Activated T-cell treated with anti-CD3 and anti-CD28 coated beads for 4 hours (primary cell): ENCODE results near the gene FGD6.
"Not testable (repeated sequence)": the region's sequence is repeated elsewhere in the genome, so short reads cannot be mapped to it uniquely, and the experiment has no call there.

Experiments
- DNase-seq: peaks from one replicate; pipeline ENCODE4 v3.0.0-alpha.2; 2020

The FGD6 gene

GRCh38 chr12:95173392-95174251 is 43.6 kb downstream of the FGD6 start:
- no peak for DNase-seq

GRCh38 chr12:95169368-95169767 is 47.9 kb downstream of the FGD6 start:
- no peak for DNase-seq

DNA sequence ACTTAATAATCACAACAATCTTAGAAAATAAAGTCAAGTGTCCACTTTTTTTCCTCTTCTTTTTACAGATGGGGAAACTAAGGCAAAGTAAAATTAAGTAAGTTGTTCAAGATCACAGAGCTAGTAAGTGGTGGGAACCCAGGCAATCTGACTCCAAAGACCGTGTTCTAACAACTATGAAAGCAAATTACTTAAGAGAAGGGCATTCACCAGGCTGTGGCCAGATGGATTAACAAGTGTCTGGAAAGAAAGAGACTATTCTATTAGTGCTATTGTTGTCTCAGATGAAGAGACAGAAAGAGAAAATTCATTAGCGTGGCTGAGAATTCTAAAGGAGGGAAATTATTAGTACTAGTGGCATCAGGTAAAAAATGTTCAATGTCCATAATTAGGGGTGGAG is 48.5 kb downstream of the FGD6 start:
- no peak for DNase-seq

DNA sequence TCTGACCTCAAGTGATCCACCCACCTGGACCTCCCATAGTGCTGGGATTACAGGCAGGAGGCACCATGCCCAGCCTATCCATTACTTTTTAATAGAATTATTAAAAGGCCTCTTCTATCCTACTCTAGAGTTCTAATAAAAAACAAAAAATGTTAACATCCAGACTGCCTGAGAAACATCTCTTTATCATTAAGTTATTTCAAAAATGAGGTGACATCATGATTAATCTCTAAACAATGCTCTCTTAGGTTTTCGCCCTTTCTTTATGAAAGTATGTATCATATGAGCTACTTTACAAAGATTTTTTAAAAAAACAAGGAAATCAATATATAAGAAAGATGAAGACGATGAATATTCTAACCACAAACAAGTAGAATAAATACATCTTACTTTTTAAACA is 52.6 kb downstream of the FGD6 start:
- DNase-seq = no peak

DNA sequence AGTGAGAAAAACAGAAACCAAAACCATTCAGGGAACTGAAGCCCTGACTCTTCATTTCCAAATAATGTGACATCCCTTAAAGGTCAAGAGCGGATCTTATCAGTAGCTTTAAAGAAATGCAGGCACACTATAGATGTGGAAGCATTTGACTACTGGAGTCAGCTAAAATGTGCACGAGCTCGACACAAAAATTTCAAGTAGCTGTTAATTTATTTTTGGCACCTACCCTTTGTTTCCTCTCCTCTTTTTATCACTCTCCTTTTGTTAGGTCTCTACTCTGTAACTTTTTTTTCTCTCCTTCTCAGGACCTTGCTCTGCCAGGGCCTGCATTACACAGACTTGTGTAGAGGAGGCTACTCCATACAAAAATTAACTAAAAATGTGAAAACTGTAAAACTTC is 58.3 kb downstream of the FGD6 start:
- no peak for DNase-seq

- no peak for DNase-seq
Observed at GRCh38 chr12:95151821-95152220, 65.4 kb downstream of the FGD6 start.

DNA sequence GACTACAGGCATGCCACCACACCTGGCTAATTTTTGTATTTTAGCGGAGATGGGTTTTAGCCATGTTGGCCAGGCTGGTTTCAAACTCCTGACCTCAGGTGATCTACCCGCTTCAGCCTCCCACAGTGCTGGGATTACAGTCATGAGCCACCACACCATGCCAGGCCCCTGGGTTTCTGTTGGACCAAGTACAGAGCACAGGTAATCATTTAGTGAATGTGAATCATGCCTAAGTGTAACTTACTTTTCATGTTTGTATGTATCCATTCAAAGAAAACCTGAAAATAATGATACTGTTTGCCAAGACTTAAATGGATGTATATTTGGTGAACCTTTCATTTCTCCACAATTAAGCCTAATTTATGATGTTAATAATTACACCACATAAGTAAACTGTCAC is 65.9 kb downstream of the FGD6 start:
- no peak for DNase-seq

- DNase-seq = no peak
Observed at GRCh38 chr12:95150501-95150900, 66.8 kb downstream of the FGD6 start.

GRCh38 chr12:95147866-95148265 is 69.4 kb downstream of the FGD6 start:
- no peak for DNase-seq

GRCh38 chr12:95146769-95147168 is 70.5 kb downstream of the FGD6 start:
- DNase-seq = no peak

GRCh38 chr12:95143621-95144205 is 73.6 kb downstream of the FGD6 start:
- no peak for DNase-seq

DNA sequence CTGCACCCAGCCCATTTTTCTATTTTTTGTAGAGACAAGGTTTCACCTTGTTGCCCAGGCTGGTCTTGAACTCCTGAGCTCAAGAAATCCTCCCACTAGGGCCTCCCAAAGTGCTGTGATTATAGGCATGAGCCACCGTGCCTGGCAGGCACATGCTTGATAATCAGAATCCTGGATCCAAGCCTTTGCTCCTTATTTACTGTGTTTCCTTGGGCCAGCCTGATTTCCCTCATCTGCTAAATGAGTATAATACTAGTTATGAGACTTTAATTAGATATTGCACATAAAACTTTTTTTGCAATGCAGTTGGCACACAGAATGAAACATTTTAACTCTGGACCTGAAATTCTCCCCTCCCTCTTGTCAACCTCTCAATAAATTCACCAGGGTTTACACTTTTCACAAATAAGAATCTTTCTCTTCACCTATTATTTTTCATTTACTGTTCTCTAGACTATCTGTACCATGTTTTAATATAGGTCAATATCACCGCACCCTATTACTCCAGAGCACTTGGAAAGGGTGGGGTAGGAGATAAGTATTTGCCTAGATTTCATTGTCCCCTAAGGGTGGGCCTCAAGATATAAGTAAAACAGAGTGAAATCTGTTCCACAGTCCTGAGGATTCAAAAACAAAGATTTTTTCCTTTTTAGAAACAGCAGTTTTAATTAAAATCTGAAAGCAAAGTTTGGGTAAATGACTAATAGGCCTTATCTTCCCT is 74.7 kb downstream of the FGD6 start:
- DNase-seq = no peak

DNA sequence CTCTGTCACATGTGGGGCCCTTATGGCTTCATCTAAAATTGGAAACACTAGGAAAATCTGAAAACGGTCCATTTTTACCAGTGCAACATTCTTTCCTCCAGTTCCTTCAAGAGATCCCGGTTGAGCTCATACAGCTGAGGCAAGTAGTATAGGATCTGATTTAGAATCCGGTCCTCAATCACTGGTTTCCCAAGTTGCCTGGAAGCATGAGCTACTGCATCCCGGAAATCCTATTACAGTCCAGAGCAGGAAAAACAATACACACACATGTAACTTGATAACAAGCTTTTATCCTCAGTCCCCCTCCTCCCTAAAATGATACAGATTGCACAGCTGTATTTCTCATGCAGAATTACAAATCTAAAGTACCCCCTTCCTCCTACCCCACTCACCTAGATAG is 76.0 kb downstream of the FGD6 start:
- DNase-seq = no peak

GRCh38 chr12:95138031-95138430 is 79.2 kb downstream of the FGD6 start:
- DNase-seq = not testable (repeated sequence)

- no peak for DNase-seq
Observed at GRCh38 chr12:95136598-95136997, 80.7 kb downstream of the FGD6 start.

DNA sequence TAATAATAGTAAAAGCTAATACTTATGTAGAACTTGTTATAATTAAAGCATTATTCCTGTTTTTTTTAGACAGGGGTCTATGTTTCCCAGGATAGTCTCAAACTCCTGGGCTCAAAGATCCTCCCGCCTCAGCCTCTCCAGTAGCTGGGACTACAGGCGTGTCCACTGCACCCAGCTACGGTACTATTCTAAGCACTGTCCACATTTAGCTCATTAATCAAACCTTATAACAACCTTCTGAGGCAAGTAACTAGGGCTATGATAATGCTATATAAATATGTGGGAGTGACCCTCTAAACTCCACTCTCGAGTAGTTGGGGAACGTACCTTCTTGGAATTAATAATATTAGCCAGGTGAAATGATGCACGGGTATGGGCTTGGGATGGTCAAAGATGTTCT is 83.2 kb downstream of the FGD6 start:
- DNase-seq = no peak

- DNase-seq = no peak
Observed at GRCh38 chr12:95131589-95132340, 85.5 kb downstream of the FGD6 start.

DNA sequence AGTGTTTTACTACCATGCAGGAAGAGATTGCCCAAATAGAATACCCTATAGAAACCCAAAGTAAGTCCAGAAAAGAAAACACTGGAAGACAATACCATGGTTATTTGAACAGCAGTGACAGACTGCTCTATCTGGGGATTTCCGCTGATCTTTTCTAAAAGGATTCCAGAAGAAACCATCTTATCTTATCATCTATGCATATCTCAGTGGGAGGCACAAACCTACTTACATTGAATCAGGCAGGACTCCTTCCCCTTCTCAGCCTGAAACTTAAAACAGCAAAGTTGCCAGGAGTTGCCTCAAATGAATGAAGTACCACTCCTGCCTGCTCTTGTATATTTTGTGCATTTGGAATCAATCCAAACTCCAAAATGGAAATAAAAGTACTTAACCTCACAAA is 87.2 kb downstream of the FGD6 start:
- no peak for DNase-seq

DNA sequence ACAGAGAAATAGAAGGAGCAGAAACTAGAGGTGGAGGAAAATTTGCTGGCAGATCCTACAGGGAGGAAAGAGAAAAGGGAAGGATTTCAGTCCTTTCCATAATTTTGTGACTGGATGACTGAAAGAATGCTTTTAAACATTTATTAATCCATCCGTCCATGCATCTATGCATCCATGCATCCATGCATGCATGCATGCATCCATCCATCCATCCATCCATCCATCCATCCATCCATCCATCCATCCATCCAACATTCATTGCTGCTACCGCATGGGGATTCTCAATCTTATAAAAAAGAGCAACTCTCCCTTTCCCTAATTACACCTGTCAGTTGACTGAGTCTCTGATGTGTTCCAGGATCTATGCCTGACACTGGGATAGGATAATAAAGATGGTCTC is 88.2 kb downstream of the FGD6 start:
- no peak for DNase-seq

DNA sequence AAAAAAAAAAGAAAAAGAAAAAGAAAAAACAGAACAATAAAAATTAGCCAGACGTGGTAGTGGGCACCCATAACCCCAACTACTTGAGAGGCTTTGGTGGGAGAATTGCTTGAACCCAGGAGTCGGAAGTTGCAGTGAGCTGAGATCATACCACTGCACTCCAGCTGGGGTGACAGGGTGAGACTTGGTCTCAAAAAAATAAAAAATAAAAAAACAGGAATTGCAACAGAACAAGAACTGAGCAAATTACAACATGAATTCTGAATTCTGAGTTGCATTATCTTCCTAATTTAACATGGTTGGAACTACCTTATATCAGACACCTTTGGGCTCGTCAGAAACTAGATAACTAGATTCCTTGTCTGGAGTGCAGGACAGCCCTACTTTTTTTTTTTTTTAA is 90.5 kb downstream of the FGD6 start:
- DNase-seq = no peak

GRCh38 chr12:95126076-95126475 is 91.2 kb downstream of the FGD6 start:
- DNase-seq = no peak

DNA sequence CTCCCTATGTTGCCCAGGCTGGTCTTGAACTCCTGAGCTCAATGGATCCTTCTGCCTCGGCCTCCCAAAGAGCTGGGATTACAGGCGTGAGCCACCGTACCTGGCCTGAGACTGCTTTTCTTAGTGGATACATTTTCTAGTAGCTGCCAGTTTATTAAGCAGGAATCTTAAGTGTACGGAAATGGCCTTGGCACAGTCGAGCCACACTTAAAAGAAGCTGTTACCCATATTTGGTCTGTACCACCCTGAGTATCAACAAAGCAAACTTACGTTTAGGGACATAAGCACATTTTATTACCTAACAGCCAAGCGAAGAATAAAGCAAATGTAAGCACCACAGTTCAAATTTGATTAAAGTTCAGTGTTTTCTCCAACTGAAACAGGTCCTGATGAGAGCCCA is 93.2 kb downstream of the FGD6 start:
- DNase-seq = no peak

DNA sequence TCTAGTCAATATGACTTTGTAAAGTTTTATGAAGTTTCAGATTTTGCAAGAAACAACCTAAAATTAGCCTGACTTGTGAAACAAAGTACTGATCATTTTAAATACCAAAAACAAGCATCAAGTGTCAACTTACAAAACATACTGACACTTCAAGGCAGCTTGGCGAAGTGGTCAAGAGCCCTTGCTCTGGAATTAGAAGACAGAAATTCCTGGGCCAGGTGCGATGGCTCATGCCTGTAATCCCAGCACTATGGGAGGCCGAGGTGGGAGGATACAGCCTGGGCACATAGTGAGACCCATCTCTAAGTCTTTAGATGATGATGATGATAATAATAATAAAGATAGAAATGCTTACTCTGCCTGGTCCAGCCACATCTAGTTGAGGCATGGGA is 98.5 kb downstream of the FGD6 start:
- DNase-seq = no peak
